Inflammatory macrophage treated with lipopolysaccharide for 4 hours (primary cell): Measurements from ENCODE around the gene QKI.
"Not testable (repeated sequence)": the region's sequence is repeated elsewhere in the genome, so short reads cannot be mapped to it uniquely, and the experiment has no call there.

ENCODE experiments used
- DNase-seq: peaks from one replicate; pipeline ENCODE4 v3.0.0-alpha.2; 2020

QKI gene

GRCh38 chr6:163414117-163414945, at the start of gene QKI:
TSS of gene QKI (plus strand) at chr6:163414718. CDS start at chr6:163415194, 476 bp downstream.
- peak; percentile 79 for DNase-seq

- DNase-seq, result no peak
These were observed 48.2 kb upstream of the QKI start for GRCh38 chr6:163366288-163366687.

- no peak for DNase-seq
These were observed 46.9 kb upstream of the QKI start for GRCh38 chr6:163367497-163368183.

- DNase-seq, result peak; percentile 21
These were observed 45.4 kb upstream of the QKI start for GRCh38 chr6:163369141-163369540.

- no peak for DNase-seq
These were observed 44.7 kb upstream of the QKI start for GRCh38 chr6:163369628-163370365.

- DNase-seq, result no peak
These were observed 43.9 kb upstream of the QKI start for GRCh38 chr6:163370464-163371117.

GRCh38 chr6:163371129-163371528, 43.4 kb upstream of the QKI start:
- DNase-seq, result no peak

GRCh38 chr6:163373240-163373639, 41.3 kb upstream of the QKI start:
- DNase-seq, result no peak

GRCh38 chr6:163375361-163375760, 39.2 kb upstream of the QKI start:
- no peak for DNase-seq

- no peak for DNase-seq
These were observed 38.3 kb upstream of the QKI start for GRCh38 chr6:163376187-163376586.

GRCh38 chr6:163377561-163377960, 37.0 kb upstream of the QKI start:
- DNase-seq, result no peak

GRCh38 chr6:163380216-163380615, 34.3 kb upstream of the QKI start:
- no peak for DNase-seq

GRCh38 chr6:163381118-163381756, 33.3 kb upstream of the QKI start:
- DNase-seq, result no peak

- DNase-seq, result peak; percentile 21
These were observed 31.1 kb upstream of the QKI start for GRCh38 chr6:163383396-163383795.

GRCh38 chr6:163383912-163384311, 30.6 kb upstream of the QKI start:
- no peak for DNase-seq

- peak; percentile 61 for DNase-seq
These were observed 30.0 kb upstream of the QKI start for GRCh38 chr6:163384510-163384909.

GRCh38 chr6:163385503-163385902, 29.0 kb upstream of the QKI start:
- not testable (repeated sequence) for DNase-seq

GRCh38 chr6:163386329-163386908, 28.1 kb upstream of the QKI start:
- no peak for DNase-seq

GRCh38 chr6:163387317-163387716, 27.2 kb upstream of the QKI start:
- no peak for DNase-seq

- peak; percentile 19 for DNase-seq
These were observed 25.2 kb upstream of the QKI start for GRCh38 chr6:163389354-163389753.

- peak; percentile 33 for DNase-seq
These were observed 23.7 kb upstream of the QKI start for GRCh38 chr6:163390770-163391169.

- DNase-seq, result no peak
These were observed 22.5 kb upstream of the QKI start for GRCh38 chr6:163391985-163392384.
